Keratinocyte (primary cell): ENCODE data around the gene PPP1CC. TPM values are rescaled to one million over a fixed set of nuclear protein-coding genes. Genes with fewer than 3 reads are reported as not detected.

Source experiments
- DNase-seq: peaks from one replicate; pipeline ENCODE4 v3.0.0-alpha.2; 2011; ENCODE audit warnings: low read depth, missing footprints, low spot score
- FAIRE-seq: peaks from 2 replicates; lab custom pipeline; 2011; peaks lifted over from hg19 to GRCh38; lab: Jason Lieb, UNC
- H2AFZ ChIP-seq: 2 replicates; pipeline ENCODE4 v1.6.0; 2012; ENCODE audit warnings: low read length, control low read depth, inconsistent platforms; ENCODE audit not compliant: control insufficient read depth
- H3K27ac ChIP-seq: 2 replicates; pipeline ENCODE4 v1.5.1; 2011; ENCODE audit warnings: low read length; ENCODE audit not compliant: control insufficient read depth, insufficient read depth
- H3K27me3 ChIP-seq: 3 replicates; pipeline ENCODE4 v1.6.0; 2011; ENCODE audit warnings: low read length; ENCODE audit not compliant: control insufficient read depth, insufficient read depth; ENCODE audit errors: extremely low read depth
- H3K36me3 ChIP-seq, 2 experiments: 2 replicates in 1 of 2; 3 replicates in 1 of 2; pipeline ENCODE4 v1.5.1; 2011; ENCODE audit warnings: low read length in 2 of 2, mild to moderate bottlenecking in 1 of 2; ENCODE audit not compliant: control insufficient read depth in 2 of 2, insufficient read depth in 2 of 2; ENCODE audit errors: extremely low read depth in 1 of 2
- H3K4me1 ChIP-seq: 3 replicates; pipeline ENCODE4 v1.5.1; 2011; ENCODE audit warnings: low read length; ENCODE audit not compliant: control insufficient read depth, insufficient read depth; ENCODE audit errors: extremely low read depth
- H3K4me2 ChIP-seq: 3 replicates; pipeline ENCODE4 v1.6.0; 2011; ENCODE audit warnings: low read depth, low read length; ENCODE audit not compliant: control insufficient read depth, insufficient read depth; ENCODE audit errors: extremely low read depth
- H3K4me3 ChIP-seq, 3 experiments: fragments of 200-600 bp in 1 of 3; sonication (generic) in 1 of 3; 2 replicates in 2 of 3; 3 replicates in 1 of 3; pipeline ENCODE4 v1.5.1; 2011 to 2016; ENCODE audit warnings: low read length in 3 of 3, mild to moderate bottlenecking in 3 of 3, control low read depth in 2 of 3, inconsistent platforms in 1 of 3, low read depth in 1 of 3, mixed read lengths in 1 of 3, mixed run types in 1 of 3, moderate library complexity in 1 of 3; ENCODE audit not compliant: control insufficient read depth in 2 of 3, insufficient read depth in 2 of 3; ENCODE audit errors: extremely low read depth in 1 of 3
- H3K79me2 ChIP-seq: 2 replicates; pipeline ENCODE4 v1.6.0; 2012; ENCODE audit warnings: low read length; ENCODE audit not compliant: control insufficient read depth, insufficient read depth
- H3K9ac ChIP-seq: 3 replicates; pipeline ENCODE4 v1.6.0; 2011; ENCODE audit warnings: low read length; ENCODE audit not compliant: control insufficient read depth, insufficient read depth; ENCODE audit errors: extremely low read depth
- H3K9me1 ChIP-seq: 3 replicates; pipeline ENCODE4 v1.6.0; 2011; ENCODE audit warnings: low read length; ENCODE audit not compliant: control insufficient read depth, insufficient read depth; ENCODE audit errors: extremely low read depth
- H3K9me3 ChIP-seq: 2 replicates; pipeline ENCODE4 v1.5.1; 2012; ENCODE audit warnings: low read depth, low read length; ENCODE audit not compliant: control insufficient read depth
- H4K20me1 ChIP-seq: 3 replicates; pipeline ENCODE4 v1.6.0; 2011; ENCODE audit warnings: low read length; ENCODE audit not compliant: control insufficient read depth, insufficient read depth; ENCODE audit errors: extremely low read depth
- EZH2 ChIP-seq: IDR thresholded peaks from one replicate; pipeline ENCODE4 v1.6.1; 2012; ENCODE audit warnings: inconsistent platforms, mild to moderate bottlenecking, low read length, moderate library complexity
- dilution Hi-C: fragments of 300-500 bp; cut with MboI; formaldehyde crosslinking; loops from one replicate; pipeline ENCODE4 v1.7.0; 2020; ENCODE audit warnings: low sequenced_read_pairs; ENCODE audit not compliant: extremely low pct_ligation_motif_present
- polyA minus RNA-seq, 3 experiments: library from RNA; depleted of rRNA, polyadenylated mRNA; stranded (reverse); fragments of >200 nt; gene quantifications; 1 replicate in 1 of 3; 2 replicates in 1 of 3; 3 replicates in 1 of 3; pipeline ENCODE4 v1.2.3, GENCODE V29; 2011
- polyA plus RNA-seq, 5 experiments: library from polyadenylated mRNA; depleted of rRNA in 3 of 5; stranded (reverse) in 3 of 5; stranded (forward) in 1 of 5; unstranded in 1 of 5; fragments of >200 nt; gene quantifications; 1 replicate in 1 of 5; 2 replicates in 3 of 5; 3 replicates in 1 of 5; pipeline versions ENCODE4 v1.2.1 to v1.2.3, GENCODE V29; 2011 to 2012; ENCODE audit warnings: missing spikeins in 2 of 5, low read depth in 1 of 5, low replicate concordance in 1 of 5
- TF ChIP-seq, protein P1 (sequence below), 3 experiments: IDR thresholded peaks in 1 of 3; conservative IDR thresholded peaks in 1 of 3; optimal IDR thresholded peaks in 1 of 3; 2 replicates in 2 of 3; 3 replicates in 1 of 3; pipeline versions ENCODE3 to v1.5.1; 2011; ENCODE audit warnings: low read length in 3 of 3, mild to moderate bottlenecking in 3 of 3, moderate library complexity in 2 of 3, control low read depth in 1 of 3, inconsistent platforms in 1 of 3; ENCODE audit not compliant: insufficient read depth in 2 of 3; ENCODE audit errors: extremely low read depth in 1 of 3

PPP1CC gene
- polyA plus RNA-seq, result 77.4 to 158 TPM (median 83.3 TPM) in 3 replicates
- 282 TPM for polyA plus RNA-seq (2011; ENCODE audit: low read depth)
- 65.6 and 135 TPM in 2 replicates for polyA plus RNA-seq (2011; cell fraction: cytosol; rRNA removed)
- 43.3 and 66.0 TPM in 2 replicates for polyA plus RNA-seq (2011; cell fraction: nucleus; rRNA removed)
- 97.7 and 100.0 TPM in 2 replicates for polyA plus RNA-seq (2012; ENCODE audit: low replicate concordance)
- polyA minus RNA-seq, result 25.3 to 78.5 TPM (median 47.9 TPM) in 3 replicates
- polyA minus RNA-seq (2011; cell fraction: cytosol; rRNA and poly(A)+ RNA removed), result 46.6 TPM
- polyA minus RNA-seq (2011; cell fraction: nucleus; rRNA and poly(A)+ RNA removed), result 16.7 and 30.3 TPM in 2 replicates

GRCh38 chr12:110742718-110743570 lies at the start of gene PPP1CC:
Gene PPP1CC, minus strand, starts transcription at chr12:110742891. Its CDS starts 184 bp downstream, at chr12:110742707.
- Histone ChIP-seq H4K20me1 (peaks cover 27% of the 10 kb centered on the region), H3K9me1 (peaks cover 2% of the 10 kb centered on the region), H3K27ac (peak within 1 kb of the TSS; percentile 76), H3K4me2 (peak within 1 kb of the TSS; percentile 98), H3K9ac (peak within 1 kb of the TSS; percentile 87), H3K27me3 (no peaks in the 10 kb centered on the region), H3K4me3 (peak within 1 kb of the TSS; percentile 86 to 99 (median 95)), H3K36me3 (peaks cover 0 to 5% of the 10 kb centered on the region in 2 experiments), H3K9me3 (no peaks in the 10 kb centered on the region), H2AFZ (peak within 1 kb of the TSS; percentile 94), H3K4me1 (peaks cover 41% of the 10 kb centered on the region), H3K79me2 (peaks cover 47% of the 10 kb centered on the region)
- DNase-seq (no peak), FAIRE-seq (no peak)
- dilution Hi-C loops, result no loop called here
- no peak for TF ChIP-seq EZH2
- TF ChIP-seq, protein P1, sequence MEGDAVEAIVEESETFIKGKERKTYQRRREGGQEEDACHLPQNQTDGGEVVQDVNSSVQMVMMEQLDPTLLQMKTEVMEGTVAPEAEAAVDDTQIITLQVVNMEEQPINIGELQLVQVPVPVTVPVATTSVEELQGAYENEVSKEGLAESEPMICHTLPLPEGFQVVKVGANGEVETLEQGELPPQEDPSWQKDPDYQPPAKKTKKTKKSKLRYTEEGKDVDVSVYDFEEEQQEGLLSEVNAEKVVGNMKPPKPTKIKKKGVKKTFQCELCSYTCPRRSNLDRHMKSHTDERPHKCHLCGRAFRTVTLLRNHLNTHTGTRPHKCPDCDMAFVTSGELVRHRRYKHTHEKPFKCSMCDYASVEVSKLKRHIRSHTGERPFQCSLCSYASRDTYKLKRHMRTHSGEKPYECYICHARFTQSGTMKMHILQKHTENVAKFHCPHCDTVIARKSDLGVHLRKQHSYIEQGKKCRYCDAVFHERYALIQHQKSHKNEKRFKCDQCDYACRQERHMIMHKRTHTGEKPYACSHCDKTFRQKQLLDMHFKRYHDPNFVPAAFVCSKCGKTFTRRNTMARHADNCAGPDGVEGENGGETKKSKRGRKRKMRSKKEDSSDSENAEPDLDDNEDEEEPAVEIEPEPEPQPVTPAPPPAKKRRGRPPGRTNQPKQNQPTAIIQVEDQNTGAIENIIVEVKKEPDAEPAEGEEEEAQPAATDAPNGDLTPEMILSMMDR (optimal IDR thresholded peaks at IDR 0.05 in 1 of 3, IDR thresholded peaks at IDR 0.05 in 1 of 3, conservative IDR thresholded peaks at IDR 0.05 in 1 of 3; ENCODE audit: extremely low read depth in 1 of 3, insufficient read depth in 2 of 3, low read length in 3 of 3), result no peak

- dilution Hi-C loops, result no loop called here
- Histone ChIP-seq H3K4me2 (peak overlapping the region; percentile 2), H3K9ac (no peak overlapping the region), H3K27me3 (no peaks in the 10 kb centered on the region), H2AFZ (no peak overlapping the region), H3K4me1 (peaks cover 6% of the 10 kb centered on the region), H3K36me3 (no peaks in the 10 kb centered on the region), H3K79me2 (no peaks in the 10 kb centered on the region), H3K9me3 (no peaks in the 10 kb centered on the region), H3K9me1 (no peaks in the 10 kb centered on the region), H3K4me3 (no peak overlapping the region), H3K27ac (peak overlapping the region; percentile 63), H4K20me1 (no peaks in the 10 kb centered on the region)
- DNase-seq, result peak; percentile 46
- peak; percentile 93 for FAIRE-seq
- no peak for TF ChIP-seq EZH2
- TF ChIP-seq, protein P1 (optimal IDR thresholded peaks at IDR 0.05 in 1 of 3, IDR thresholded peaks at IDR 0.05 in 1 of 3, conservative IDR thresholded peaks at IDR 0.05 in 1 of 3; ENCODE audit: extremely low read depth in 1 of 3, insufficient read depth in 2 of 3, low read length in 3 of 3), result no peak
Measured at GRCh38 chr12:110791589-110791988, 48.9 kb upstream of the PPP1CC start.
